Astrocyte of the hippocampus (primary cell): ENCODE measurements around the gene HAPSTR1.
"Not testable (repeated sequence)": the region's sequence is repeated elsewhere in the genome, so short reads cannot be mapped to it uniquely, and the experiment has no call there.

Source experiments
- DNase-seq: peaks from one replicate; pipeline ENCODE4 v3.0.0; 2011; ENCODE audit warnings: low read depth, low spot score

HAPSTR1 gene, protein sequence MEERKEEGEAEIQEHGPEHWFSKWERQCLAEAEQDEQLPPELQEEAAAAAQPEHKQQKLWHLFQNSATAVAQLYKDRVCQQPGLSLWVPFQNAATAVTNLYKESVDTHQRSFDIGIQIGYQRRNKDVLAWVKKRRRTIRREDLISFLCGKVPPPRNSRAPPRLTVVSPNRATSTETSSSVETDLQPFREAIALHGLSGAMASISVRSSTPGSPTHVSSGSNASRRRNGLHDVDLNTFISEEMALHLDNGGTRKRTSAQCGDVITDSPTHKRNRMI

DNA sequence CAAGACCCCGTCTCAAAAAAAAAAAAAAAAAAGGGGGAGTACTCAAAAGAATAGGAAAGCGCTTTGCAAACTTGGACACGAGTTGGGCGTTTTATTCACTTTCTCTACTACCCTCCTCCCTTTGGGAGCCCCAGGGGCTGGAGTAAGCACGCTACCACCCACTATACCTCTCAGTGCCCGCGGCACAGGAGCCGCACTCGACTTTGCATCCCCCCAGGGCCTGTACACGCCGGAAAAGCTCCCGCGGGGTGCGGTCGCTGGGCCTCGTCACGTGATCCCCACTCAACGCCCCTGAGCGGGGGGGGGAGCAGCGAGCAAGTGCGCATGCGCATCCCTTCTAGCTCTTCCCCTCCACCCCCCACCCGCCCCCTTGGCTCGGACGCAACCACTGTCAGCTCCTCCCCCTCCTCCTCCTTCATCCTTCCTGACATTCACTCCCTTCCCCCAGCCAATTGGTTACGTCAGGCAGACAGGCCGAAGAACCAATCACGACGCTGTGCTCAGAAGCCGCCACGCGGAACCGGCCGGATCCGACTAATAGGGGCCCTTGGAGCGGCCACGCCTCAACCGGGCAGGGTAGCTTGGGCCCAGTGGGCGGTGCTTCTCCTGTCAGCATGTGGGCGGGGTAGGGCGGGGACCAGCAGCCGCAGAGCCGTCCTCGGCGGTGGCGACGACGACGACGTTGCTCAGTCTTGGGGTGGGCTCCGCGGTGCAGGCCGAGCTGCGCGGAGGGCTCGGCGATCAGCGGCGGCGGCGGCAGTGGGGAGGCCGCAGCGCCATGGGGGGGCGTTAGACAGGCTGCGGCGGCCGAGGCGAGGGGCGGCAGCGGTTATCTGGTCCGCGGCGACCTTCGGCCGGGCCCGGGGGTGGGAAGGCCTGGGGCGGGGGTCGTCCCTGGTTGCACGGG is at the start of gene HAPSTR1:
TSS of gene HAPSTR1 (plus strand) at position 685 of the 907 bp plus-strand sequence. CDS start 401 bp downstream, outside the sequence.
- peak; percentile 100 for DNase-seq

DNA sequence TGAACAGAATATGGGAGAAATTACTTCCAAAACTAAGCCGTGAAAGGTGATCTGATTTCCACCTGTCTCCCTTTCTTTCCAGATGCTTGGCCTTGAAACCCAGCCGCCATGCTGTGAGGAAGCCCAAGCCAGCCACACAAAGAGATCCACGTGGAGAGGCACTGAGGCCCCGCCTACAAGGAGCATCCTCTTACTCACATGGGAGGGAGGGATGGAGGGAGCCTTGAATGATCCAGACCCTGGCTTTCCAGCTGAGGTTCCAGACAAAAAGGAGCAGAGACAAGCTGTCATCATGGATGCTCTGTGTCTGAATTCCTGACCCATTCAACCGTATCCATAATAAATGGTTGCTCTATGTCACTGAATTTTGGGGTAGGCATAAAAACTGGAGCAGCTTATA is 48.9 kb upstream of the HAPSTR1 start:
- no peak for DNase-seq

DNA sequence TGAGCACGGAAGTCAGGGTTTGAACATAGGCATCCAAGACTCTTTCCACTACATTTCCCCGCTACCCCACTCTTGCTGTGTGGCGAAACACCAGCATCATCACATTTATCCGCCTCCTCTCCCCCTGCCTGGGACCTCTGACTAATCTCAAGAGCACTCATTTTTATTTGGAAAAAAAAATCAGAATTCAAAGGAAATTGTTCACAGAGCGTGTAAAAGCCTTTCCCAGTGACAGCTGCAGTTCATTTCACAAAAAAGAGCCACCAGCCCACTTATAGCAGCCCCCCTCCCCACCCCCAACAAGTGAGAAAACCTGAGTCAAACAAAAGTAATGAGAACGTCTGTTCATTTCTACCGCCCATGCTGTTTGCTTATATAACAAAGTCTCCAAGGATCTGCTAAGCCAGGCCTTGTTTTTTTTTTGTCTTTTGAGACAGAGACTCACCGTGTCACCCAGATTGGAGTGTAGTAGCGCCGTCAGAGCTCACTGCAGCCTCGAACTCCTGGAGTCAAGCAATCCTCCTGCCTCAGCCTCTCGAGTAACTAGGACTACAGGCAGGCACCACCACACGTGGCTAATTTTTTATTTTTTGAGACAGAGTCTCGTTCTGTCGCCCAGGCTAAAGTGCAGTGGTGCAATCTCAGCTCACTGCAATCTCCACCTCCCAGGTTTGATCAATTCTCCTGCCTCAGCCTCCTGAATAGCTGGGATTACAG is 48.3 kb upstream of the HAPSTR1 start:
- peak; percentile 83 for DNase-seq

- DNase-seq, result not testable (repeated sequence)
Measured at GRCh38 chr16:9045562-9045961, 45.9 kb upstream of the HAPSTR1 start.

GRCh38 chr16:9046667-9047055 is 44.8 kb upstream of the HAPSTR1 start:
- DNase-seq, result no peak

- peak; percentile 99 for DNase-seq
Measured at GRCh38 chr16:9047689-9048301, 43.6 kb upstream of the HAPSTR1 start.

DNA sequence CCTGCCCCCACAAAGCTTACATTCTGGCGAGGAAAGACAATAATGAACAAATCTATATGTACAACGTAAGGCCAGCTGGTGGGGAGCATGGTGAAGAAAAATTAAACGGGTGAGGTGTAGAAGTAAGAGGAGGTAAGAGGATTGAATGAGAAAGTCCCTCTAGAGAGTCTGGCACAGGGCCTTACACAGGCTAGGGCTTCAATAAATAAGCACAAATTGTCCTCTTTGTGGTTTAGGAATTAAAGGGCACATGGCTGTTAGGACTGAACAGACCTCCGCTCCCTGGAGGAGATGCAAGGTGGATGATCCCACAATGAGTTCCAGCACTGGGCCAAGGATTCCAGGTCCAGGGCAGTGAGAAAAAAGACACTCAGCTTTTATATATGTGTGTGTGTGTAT is 43.1 kb upstream of the HAPSTR1 start:
- DNase-seq, result peak; percentile 71

- no peak for DNase-seq
Measured at GRCh38 chr16:9049241-9049640, 42.2 kb upstream of the HAPSTR1 start.

DNA sequence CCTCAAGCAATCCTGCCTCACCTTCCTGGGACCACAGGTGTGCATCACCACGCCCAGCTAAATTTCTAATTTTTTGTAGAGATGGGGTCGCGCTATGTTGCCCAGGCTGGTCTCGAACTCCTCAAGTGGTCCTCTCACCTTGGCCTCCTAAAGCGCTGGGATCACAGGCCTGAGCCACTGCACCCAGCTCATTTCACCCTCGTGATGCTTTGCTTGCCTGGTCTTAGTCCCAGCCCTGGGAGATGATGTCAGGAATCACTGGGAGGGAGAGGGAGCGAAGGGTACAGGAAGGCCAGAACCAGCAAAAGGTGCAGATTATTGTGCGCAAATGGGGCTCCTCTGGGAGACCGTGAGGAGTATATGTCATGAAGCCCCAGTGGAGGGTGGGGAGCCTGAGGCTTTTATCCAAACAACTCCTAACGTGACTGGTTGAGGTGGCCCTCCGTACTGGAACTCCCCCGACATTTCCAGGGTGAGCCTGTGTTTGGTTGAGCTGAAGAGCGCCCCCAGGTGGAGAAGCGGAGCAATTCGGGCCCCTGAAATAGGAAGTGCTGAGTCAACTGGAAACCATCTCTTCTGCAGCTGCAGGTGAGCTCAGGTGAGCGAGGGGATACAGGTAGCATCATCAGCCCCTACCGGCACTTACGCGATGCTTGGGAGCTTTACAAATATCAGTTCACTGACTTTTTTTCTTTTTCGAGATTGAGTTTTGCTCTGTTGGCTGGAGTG is 41.2 kb upstream of the HAPSTR1 start:
- no peak for DNase-seq

GRCh38 chr16:9053006-9053601 is 38.3 kb upstream of the HAPSTR1 start:
- DNase-seq, result peak; percentile 93

- no peak for DNase-seq
Measured at GRCh38 chr16:9054460-9054859, 37.0 kb upstream of the HAPSTR1 start.

DNA sequence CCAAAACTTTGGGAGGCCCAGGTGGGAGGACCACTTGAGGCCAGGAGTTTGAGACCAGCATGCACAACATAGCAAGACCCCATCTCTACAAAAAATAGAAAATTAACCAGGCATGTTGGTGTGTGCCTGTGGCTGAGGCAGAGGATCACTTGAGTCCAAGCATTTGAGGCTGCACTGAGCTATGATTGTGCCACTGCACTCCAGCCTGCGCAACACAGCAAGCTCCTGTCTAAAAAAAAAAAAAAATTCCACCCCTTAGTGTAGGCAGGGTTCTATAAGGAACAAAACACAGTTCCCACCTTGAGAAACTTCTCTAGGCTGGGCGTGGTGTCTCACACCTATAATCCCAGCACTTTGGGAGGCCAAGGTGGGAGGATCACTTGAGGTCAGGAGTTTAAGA is 36.3 kb upstream of the HAPSTR1 start:
- DNase-seq, result no peak

GRCh38 chr16:9055661-9056060 is 35.8 kb upstream of the HAPSTR1 start:
- peak; percentile 76 for DNase-seq

DNA sequence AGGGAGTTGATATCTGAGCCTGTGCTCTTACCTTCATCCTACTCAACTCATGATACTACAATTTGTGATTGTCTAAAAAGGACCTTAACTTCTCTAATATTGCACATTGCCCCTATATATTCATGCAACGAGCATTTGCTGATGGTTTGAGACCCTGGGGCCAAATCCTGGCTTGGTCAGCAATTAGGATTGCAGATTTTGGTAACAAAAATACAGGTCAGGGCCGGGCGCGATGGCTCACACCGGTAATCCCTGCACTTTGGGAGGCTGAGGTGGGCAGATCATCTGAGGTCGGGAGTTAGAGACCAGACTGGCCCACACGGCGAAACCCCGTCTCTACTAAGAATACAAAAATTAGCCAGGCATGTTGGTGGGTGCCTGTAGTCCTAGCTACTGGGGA is 35.4 kb upstream of the HAPSTR1 start:
- no peak for DNase-seq

GRCh38 chr16:9058211-9058610 is 33.2 kb upstream of the HAPSTR1 start:
- DNase-seq, result no peak

DNA sequence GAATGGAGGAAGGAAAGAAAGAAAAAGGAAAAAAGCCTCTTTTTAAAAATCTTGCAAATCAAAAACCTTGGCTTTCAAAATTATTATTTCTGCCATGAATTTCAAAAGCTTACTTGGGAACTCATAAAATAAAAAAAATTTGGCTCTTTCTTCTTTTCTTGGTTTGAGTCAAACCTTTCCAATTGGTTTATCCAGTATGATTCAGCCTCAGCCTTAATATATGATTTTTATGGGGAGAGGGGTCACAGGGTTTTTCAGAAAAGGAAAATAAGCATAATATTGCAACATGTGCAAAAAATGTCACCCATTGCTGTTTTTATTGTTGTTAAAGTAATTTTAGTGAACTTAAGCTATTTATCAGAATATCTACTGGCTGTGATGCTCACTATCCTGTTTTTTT is 31.2 kb upstream of the HAPSTR1 start:
- no peak for DNase-seq

- no peak for DNase-seq
Measured at GRCh38 chr16:9061358-9061813, 30.1 kb upstream of the HAPSTR1 start.

- DNase-seq, result no peak
Measured at GRCh38 chr16:9062301-9062700, 29.1 kb upstream of the HAPSTR1 start.

DNA sequence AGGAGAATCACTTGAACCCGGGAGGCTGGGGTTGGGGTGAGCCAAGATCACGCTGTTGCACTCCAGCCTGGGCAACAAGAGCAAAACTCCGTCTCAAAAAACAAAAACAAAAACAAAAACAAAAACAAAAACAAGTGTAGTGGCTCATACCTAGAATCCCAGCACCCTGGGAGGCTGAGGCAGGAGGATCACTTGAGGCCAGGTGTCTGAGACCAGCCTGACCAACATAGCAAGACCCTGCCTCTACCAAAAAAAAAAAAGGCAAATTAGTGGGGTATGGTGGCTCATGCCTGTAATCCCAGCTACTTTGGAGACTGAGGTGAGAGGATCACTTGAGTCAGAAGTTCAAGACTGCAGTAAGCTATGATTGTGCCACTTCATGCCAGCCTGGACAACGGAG is 26.4 kb upstream of the HAPSTR1 start:
- no peak for DNase-seq

DNA sequence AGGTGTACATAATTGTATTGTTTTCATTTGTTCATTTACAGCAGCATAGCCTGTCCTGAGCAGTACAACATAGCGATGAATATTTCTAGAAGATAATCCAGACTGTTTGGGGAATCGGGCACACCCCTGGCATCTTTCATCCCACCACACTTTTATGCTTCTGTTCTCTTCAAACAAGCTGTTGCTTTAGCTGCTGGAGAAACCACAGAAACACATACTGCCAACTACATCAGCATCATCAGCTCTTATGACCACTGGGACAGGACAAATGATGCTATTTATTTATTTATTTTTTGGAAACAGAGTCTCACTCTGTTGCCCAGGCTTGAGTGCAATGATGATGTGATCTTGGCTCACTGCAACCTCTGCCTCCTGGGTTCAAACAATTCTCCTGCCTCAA is 22.6 kb upstream of the HAPSTR1 start:
- no peak for DNase-seq

GRCh38 chr16:9070254-9070653 is 21.2 kb upstream of the HAPSTR1 start:
- no peak for DNase-seq
